ENCODE results near the gene DCAF4.

DCAF4 gene

GRCh38 chr14:72894623-72895378, 31.5 kb upstream of the DCAF4 start:
- DNase-seq (ENCODE audit: low spot score) = no peak

- no peak for DNase-seq (ENCODE audit: low spot score)
Measured at GRCh38 chr14:72898448-72898847, 27.8 kb upstream of the DCAF4 start.

- DNase-seq (ENCODE audit: low spot score) = no peak
Measured at GRCh38 chr14:72901361-72901760, 24.9 kb upstream of the DCAF4 start.

GRCh38 chr14:72902801-72903530, 23.3 kb upstream of the DCAF4 start:
- no peak for DNase-seq (ENCODE audit: low spot score)

GRCh38 chr14:72903716-72904115, 22.5 kb upstream of the DCAF4 start:
- no peak for DNase-seq (ENCODE audit: low spot score)

GRCh38 chr14:72904218-72904617, 22.0 kb upstream of the DCAF4 start:
- DNase-seq (ENCODE audit: low spot score) = no peak

- peak; percentile 75 for DNase-seq (ENCODE audit: low spot score)
Measured at GRCh38 chr14:72904840-72905561, 21.3 kb upstream of the DCAF4 start.

GRCh38 chr14:72906316-72906715, 19.9 kb upstream of the DCAF4 start:
- DNase-seq (ENCODE audit: low spot score) = no peak

- no peak for DNase-seq (ENCODE audit: low spot score)
Measured at GRCh38 chr14:72906879-72907278, 19.4 kb upstream of the DCAF4 start.

GRCh38 chr14:72907886-72908285, 18.4 kb upstream of the DCAF4 start:
- no peak for DNase-seq (ENCODE audit: low spot score)

- no peak for DNase-seq (ENCODE audit: low spot score)
Measured at GRCh38 chr14:72909163-72909562, 17.1 kb upstream of the DCAF4 start.

- DNase-seq (ENCODE audit: low spot score) = no peak
Measured at GRCh38 chr14:72913809-72914208, 12.5 kb upstream of the DCAF4 start.

- no peak for DNase-seq (ENCODE audit: low spot score)
Measured at GRCh38 chr14:72916174-72916573, 10.1 kb upstream of the DCAF4 start.

GRCh38 chr14:72917094-72917802, 9.0 kb upstream of the DCAF4 start:
- DNase-seq (ENCODE audit: low spot score) = no peak

- no peak for DNase-seq (ENCODE audit: low spot score)
Measured at GRCh38 chr14:72920008-72920407, 6.3 kb upstream of the DCAF4 start.

GRCh38 chr14:72921396-72921795, 4.9 kb upstream of the DCAF4 start:
- DNase-seq (ENCODE audit: low spot score) = no peak

- DNase-seq (ENCODE audit: low spot score) = no peak
Measured at GRCh38 chr14:72924337-72924736, 1.9 kb upstream of the DCAF4 start.

GRCh38 chr14:72925171-72925759, 999 bp upstream of the DCAF4 start:
- DNase-seq (ENCODE audit: low spot score) = no peak

GRCh38 chr14:72925815-72926291, 411 bp upstream of the DCAF4 start:
- no peak for DNase-seq (ENCODE audit: low spot score)

- DNase-seq (ENCODE audit: low spot score) = no peak
Measured at GRCh38 chr14:72928872-72929271, 2.6 kb downstream of the DCAF4 start.

- DNase-seq (ENCODE audit: low spot score) = no peak
Measured at GRCh38 chr14:72929316-72930080, 3.2 kb downstream of the DCAF4 start.

All from activated CD4-positive, alpha-beta T cell treated with anti-CD3 and anti-CD28 coated beads, Interleukin-2, Interleukin-4, amounts not matched to agents 100 ng/mL and 50 ng/mL, durations not matched to agents 16 hours and 8 hours (primary cell).